Activated gamma-delta T cell treated with anti-CD3 and anti-CD28 coated beads, Interleukin-2, amount 50 U/mL, for 16 hours (primary cell): ENCODE measurements around the gene PRRC2B.
"Not testable (repeated sequence)": the region's sequence is repeated elsewhere in the genome, so short reads cannot be mapped to it uniquely, and the experiment has no call there.

Experiments used
- DNase-seq: peaks from one replicate; pipeline ENCODE4 v3.0.0-alpha.2; 2020; ENCODE audit warnings: low read depth

PRRC2B gene

DNA sequence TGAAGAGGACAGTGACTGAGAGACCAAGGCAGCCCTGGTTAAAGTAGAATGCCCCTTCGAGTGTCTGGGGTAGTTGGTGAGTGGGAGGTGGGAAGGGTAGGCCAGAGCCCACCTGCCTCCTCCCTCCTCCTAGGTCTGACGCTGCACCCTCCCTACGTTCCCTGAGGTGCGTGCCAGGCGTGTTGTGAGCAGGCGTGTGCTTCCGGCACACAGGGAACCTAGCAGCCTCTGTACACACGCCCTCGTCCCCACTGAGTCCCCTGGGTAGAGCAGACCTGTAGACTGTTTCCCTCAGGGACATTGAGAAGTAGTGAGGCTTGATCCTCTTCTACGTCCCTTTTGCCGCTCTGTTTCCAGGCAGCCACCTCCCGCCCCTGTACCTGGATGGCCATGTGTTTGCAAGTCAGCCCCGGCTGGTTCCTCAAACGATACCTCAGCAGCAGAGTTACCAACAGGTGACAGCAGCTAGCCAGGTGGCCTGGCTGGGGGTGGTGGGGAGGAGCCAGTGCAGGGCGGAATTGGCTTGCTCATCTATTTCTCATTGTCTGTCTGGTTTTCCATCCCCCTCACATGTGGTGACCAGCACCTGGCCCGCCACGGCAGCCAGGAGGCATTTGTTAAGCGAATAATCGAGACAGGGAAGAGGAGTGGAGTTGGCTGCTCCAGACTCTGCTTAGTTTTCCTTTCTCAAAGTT, 92.0 kb downstream of the PRRC2B start:
- DNase-seq: no peak

DNA sequence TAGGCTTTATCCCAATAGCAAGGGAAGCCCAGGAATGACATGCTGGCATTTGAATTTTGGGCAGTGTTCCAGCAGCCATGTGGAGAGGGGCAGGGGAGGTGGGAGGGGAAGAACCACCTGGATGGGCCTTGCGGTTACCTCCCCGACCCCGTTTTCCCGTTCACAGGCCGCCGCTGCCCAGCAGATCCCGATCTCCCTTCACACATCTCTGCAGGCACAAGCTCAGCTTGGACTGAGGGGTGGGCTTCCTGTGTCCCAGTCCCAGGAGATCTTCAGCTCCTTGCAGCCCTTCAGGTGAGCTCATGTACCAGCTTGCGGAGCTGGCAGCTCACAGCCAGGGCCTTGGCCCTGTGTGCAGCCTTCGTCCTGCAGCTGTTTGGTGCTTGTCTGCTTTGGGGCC, 93.1 kb downstream of the PRRC2B start:
- no peak for DNase-seq

- no peak for DNase-seq
Measured at GRCh38 chr9:131487621-131488031, 93.7 kb downstream of the PRRC2B start.

- no peak for DNase-seq
Measured at GRCh38 chr9:131490514-131490913, 96.6 kb downstream of the PRRC2B start.

DNA sequence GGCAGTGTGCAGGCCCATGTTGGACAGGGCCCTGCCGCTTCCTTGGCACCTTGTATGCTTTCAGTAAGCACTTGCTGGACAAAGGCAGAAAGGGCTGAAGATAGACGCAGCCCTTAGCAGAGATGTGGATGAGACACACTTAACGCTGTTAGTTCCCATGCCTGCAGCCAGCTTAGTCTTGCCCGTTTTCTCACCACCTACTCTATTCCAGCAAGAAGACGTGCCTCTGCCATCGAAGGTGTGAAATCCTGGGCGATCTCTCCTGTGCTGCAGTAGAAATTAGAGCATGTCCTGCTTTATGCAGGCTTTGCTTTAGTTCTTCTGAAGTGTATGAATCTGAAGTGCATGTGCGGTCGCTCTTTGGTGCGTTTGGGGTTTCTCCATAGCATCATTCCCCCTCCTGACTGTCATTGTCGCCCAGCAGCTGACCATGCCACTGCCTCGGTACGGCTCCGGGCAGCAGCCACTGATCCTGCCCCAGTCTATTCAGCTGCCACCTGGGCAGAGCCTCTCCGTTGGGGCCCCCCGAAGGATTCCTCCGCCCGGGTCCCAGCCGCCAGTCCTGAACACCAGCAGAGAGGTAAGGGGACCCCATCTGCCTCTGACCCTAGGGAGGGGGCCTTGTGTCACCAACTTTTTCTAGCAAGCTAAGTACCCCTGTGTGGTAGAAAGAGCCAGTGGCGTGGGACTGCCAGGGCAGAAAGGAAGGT, 97.3 kb downstream of the PRRC2B start:
- no peak for DNase-seq

DNA sequence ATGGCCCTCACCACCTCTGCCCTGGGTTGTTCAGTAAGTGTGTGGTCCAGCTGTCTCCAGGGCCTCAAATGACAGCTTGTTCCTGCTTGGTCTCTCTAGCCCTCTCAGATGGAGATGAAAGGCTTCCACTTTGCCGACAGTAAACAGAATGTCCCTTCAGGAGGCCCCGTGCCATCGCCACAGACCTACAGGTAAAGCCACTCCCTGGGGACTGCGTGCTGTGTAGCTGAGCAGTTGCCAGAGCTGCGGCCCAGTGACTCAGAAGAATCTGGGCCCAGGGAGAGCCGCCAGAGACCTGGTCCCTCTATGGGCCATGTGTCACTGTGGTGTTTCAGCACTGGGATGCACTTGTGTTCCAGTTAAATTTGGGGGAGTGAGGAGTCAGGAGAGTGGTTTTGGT, 98.2 kb downstream of the PRRC2B start:
- no peak for DNase-seq

DNA sequence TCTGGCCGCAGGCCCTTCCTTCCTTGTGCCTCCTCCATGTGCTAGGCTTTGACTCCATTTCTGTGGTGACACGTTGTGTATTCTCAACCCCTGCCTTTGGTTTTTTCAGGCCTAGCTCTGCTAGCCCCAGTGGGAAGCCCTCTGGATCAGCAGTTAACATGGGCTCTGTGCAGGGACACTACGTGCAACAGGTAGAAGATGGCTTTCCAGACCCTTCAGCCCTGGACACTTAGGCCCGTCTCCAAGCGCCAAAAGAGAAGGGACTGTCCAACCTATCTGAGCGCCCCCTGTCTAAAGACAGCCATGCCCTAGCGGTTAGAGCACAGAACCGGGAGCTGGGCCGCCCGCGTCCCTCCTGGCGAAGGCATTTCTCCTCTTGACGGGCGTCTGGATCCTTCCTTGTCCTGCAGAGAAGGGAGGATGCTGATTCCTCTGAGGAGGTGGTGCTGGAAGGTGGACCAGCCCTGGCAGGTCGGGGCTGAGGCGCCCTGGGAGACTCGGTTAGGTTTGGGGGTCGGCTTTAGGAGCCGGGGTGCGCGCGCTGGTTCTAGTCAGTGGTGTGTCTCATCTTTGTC, 100.5 kb downstream of the PRRC2B start:
- DNase-seq: no peak

- DNase-seq: no peak
Measured at GRCh38 chr9:131495785-131496184, 101.9 kb downstream of the PRRC2B start.

GRCh38 chr9:131496844-131497405, 103.0 kb downstream of the PRRC2B start:
- DNase-seq: no peak

GRCh38 chr9:131499254-131499767, 105.4 kb downstream of the PRRC2B start:
- no peak for DNase-seq

DNA sequence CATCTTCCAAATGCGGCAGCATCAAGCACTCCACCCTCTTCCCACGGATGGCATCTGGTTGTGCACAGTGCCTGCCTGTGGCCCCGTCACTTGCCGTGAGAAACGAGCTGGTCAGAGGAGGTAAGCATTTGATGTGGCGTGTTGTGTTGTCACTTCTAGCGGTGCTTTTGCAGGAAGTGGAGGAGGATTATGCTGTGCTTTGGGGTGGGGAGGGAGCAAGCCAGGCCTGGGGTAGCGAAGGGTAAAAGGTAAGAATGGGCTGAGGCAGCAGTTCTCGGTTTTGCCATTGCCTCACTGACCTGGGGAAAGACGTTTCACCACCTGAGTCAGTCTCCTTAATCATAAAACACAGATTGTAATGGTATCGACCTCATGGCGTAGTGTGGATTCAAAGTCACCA, 106.5 kb downstream of the PRRC2B start:
- DNase-seq: peak; percentile 70

GRCh38 chr9:131500939-131501541, 107.2 kb downstream of the PRRC2B start:
- peak; percentile 41 for DNase-seq

- DNase-seq: peak; percentile 73
Measured at GRCh38 chr9:131502781-131503625, 109.1 kb downstream of the PRRC2B start, which contains the start of gene POMT1. Gene POMT1, plus strand, starts transcription at chr9:131502918. Its CDS starts 1,301 bp downstream, at chr9:131504219.

GRCh38 chr9:131503626-131504465, 110.0 kb downstream of the PRRC2B start:
- DNase-seq: peak; percentile 36

- DNase-seq: no peak
Measured at GRCh38 chr9:131505012-131505411, 111.1 kb downstream of the PRRC2B start.

DNA sequence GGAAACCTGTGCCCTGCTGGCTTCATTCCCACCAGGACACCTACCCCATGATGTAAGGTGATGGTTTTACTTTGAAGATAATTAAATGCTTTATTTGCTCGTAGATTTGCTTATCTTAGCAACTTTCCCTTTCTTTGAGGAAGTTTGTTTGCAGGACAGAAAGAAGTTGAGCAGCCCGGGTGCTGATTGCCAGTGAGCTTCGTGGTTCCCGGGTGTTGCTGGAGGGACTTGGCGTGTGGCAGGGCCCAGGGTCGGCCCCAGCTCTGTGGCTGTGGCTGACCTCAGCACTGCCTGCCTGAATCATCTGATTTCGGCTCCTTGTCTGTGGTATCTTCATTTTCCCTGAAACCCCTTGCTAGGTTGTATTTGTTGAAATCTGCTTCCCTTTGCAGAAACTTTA, 117.5 kb downstream of the PRRC2B start:
- no peak for DNase-seq

DNA sequence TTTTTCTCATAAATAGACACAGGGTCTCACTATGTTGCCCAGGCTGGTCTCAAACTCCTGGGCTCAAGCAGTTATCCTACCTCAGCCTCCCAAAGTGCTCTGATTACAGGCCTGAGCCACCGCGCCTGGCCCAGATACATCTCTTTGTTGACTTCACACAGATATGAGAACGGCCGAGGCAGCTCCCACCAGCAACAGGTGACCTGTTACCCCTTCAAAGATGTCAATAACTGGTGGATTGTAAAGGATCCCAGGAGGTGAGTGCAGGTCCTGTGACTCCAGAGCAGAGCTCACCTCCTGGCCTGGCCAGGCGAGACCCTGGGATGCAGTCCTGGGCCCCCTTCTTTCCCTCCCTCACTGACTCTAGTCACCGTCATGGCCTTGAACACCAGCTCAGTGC, 118.0 kb downstream of the PRRC2B start:
- DNase-seq: no peak

DNA sequence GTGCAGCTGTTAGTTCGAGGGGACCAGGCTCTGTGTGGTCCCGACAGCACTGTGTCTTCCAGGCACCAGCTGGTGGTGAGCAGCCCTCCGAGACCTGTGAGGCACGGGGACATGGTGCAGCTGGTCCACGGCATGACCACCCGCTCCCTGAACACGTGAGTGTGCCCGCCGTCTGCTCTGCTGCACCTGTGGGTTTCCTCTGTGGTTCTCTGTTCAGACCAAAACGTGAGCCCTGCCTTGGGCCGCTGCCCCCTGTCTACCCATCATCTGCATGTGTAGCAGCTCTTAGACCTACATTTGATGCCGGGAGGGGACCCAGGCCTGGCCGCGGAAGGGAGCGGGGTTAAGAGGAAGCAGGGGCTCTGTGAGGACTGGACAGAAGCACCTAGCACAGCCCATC, 119.3 kb downstream of the PRRC2B start:
- DNase-seq: no peak

DNA sequence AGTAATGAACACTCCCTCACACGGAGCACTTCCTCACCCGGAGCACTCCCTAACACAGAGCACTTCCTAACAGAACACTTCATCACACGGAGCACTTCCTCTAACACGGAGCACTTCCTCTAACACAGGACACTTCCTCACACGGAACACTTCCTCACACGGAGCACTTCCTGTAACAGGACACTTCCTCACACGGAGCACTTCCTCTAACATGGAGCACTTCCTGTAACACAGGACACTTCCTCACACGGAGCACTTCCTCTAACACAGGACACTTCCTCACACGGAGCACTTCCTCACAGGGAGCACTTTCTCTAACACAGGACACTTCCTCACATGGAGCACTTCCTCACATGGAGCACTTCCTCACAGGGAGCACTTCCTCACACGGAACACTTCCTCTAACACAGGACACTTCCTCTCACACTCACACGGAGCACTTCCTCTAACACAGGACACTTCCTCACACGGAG, 121.7 kb downstream of the PRRC2B start:
- DNase-seq: not testable (repeated sequence)

GRCh38 chr9:131516100-131516499, 122.2 kb downstream of the PRRC2B start:
- no peak for DNase-seq
